Measurements from ENCODE around the gene AP1AR. TPM values are rescaled to one million over a fixed set of nuclear protein-coding genes. Genes with fewer than 3 reads are reported as not detected.
A peak's percentile ranks its signal among the peaks of the same experiment; 100 is the strongest.

Gene AP1AR
- 1 to 10 TPM; 7.5 to 9.4 (median 7.5) TPM for total RNA-seq
- 23.1 TPM for total RNA-seq (2013)

GRCh38 chr4:112231779-112232713 is at the start of gene AP1AR:
AP1AR (plus strand) TSS chr4:112231787; CDS start chr4:112232092, 305 bp downstream.
- under 1% methylated on average over 70 of the region's 70 CpGs for WGBS (ENCODE audit: insufficient coverage)
- Histone ChIP-seq H3K36me3 (ENCODE audit: control insufficient read depth, insufficient read depth, low read length) (no peaks in the 10 kb centered on the region), H3K27me3 (ENCODE audit: control insufficient read depth, insufficient read depth, low read length) (no peaks in the 10 kb centered on the region), H3K9me3 (ENCODE audit: control insufficient read depth, insufficient read depth, low read length) (no peaks in the 10 kb centered on the region), H3K27ac (ENCODE audit: low read length) (peak within 1 kb of the TSS; percentile 95), H3K4me1 (ENCODE audit: control insufficient read depth, insufficient read depth, low read length) (peaks cover 8% of the 10 kb centered on the region), H3K4me3 (ENCODE audit: low read length) (peak within 1 kb of the TSS; percentile 96)
- Mint-ChIP-seq H3K4me3 (peak within 1 kb of the TSS; percentile 96), H3K9me3 (no peaks in the 10 kb centered on the region), H3K4me1 (peaks cover 12 to 15% of the 10 kb centered on the region in 2 donors), H3K36me3 (no peaks in the 10 kb centered on the region), H3K27ac (peak within 1 kb of the TSS; percentile 97 to 98), H3K27me3 (ENCODE audit: low read depth in 2 of 2) (peaks cover under 1 to 2% of the 10 kb centered on the region in 2 donors)
- ATAC-seq, result peak; percentile 73 to 85 (median 77)
- peak; percentile 87 to 88 for DNase-seq
- intact Hi-C loops (cut with micrococcal nuclease), result loop anchor here (1.0 to 10.0 kb wide), 4 partner anchors 53 to 405 kb away; partner anchors contain the start of genes FAM241A, LARP7 and TIFA
- TF ChIP-seq, protein P1, sequence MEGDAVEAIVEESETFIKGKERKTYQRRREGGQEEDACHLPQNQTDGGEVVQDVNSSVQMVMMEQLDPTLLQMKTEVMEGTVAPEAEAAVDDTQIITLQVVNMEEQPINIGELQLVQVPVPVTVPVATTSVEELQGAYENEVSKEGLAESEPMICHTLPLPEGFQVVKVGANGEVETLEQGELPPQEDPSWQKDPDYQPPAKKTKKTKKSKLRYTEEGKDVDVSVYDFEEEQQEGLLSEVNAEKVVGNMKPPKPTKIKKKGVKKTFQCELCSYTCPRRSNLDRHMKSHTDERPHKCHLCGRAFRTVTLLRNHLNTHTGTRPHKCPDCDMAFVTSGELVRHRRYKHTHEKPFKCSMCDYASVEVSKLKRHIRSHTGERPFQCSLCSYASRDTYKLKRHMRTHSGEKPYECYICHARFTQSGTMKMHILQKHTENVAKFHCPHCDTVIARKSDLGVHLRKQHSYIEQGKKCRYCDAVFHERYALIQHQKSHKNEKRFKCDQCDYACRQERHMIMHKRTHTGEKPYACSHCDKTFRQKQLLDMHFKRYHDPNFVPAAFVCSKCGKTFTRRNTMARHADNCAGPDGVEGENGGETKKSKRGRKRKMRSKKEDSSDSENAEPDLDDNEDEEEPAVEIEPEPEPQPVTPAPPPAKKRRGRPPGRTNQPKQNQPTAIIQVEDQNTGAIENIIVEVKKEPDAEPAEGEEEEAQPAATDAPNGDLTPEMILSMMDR (IDR thresholded peaks at IDR 0.05), result no peak

DNA sequence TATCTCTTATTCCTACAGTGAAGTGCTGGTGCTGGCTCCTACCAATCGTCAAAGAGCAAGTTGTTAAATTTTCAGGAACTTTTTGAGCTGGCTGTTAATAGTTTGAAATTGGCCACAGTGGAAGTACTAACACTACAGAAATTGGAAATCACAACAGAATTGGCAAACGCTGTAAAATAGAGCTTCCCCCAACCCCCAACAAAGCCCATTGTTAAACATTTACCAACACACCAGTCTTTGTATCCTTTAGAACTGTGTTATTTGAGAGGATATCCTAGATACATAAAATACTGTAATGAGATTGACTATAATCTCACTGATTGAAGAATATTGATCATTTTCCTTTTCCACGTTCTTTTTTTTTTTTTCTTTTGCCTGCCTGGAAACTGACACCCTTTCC is 49.0 kb upstream of the AP1AR start:
- Histone ChIP-seq H3K9me3 (ENCODE audit: control insufficient read depth, insufficient read depth, low read length) (no peaks in the 10 kb centered on the region), H3K36me3 (ENCODE audit: control insufficient read depth, insufficient read depth, low read length) (no peaks in the 10 kb centered on the region), H3K4me3 (ENCODE audit: low read length) (no peak overlapping the region), H3K27ac (ENCODE audit: low read length) (no peak overlapping the region), H3K27me3 (ENCODE audit: control insufficient read depth, insufficient read depth, low read length) (no peaks in the 10 kb centered on the region), H3K4me1 (ENCODE audit: control insufficient read depth, insufficient read depth, low read length) (no peaks in the 10 kb centered on the region)
- Mint-ChIP-seq H3K36me3 (no peaks in the 10 kb centered on the region), H3K4me1 (peaks cover 0 to 5% of the 10 kb centered on the region in 2 donors), H3K27me3 (ENCODE audit: low read depth in 2 of 2) (no peaks in the 10 kb centered on the region), H3K4me3 (no peak overlapping the region), H3K27ac (no peak overlapping the region), H3K9me3 (no peaks in the 10 kb centered on the region)
- 80% methylated on average over 1 of the region's 3 CpGs for WGBS (ENCODE audit: insufficient coverage)
- intact Hi-C loops (cut with micrococcal nuclease), result no loop called here
- DNase-seq (no peak), ATAC-seq (no peak)
- TF ChIP-seq, protein P1 (IDR thresholded peaks at IDR 0.05), result no peak

DNA sequence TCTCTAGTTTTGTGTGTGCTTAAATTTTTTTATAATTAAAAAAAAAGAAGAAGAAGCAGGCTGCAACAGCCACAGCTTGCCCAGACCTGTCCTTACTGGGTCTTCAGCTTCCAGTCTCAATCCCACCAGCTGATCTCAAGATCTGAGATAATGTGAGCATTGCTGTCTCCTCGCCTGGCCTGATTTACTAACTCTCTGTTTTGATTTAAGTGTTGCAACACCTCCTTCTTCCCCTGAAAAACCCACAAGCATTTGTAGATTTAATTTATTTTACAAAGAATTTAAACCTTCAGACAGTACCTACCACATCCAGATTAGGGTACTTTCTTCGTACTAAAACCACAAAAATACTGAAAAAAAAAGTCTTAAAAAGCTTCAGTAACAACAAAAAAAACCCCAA is 48.3 kb upstream of the AP1AR start:
- WGBS (ENCODE audit: insufficient coverage), result 33% methylated on average over 1 of the region's 2 CpGs
- no peak overlapping the region for H3K27ac ChIP-seq (ENCODE audit: low read length)
- Mint-ChIP-seq H3K36me3 (no peaks in the 10 kb centered on the region), H3K4me1 (peaks cover 0 to 5% of the 10 kb centered on the region in 2 donors), H3K27ac (no peak overlapping the region), H3K9me3 (no peaks in the 10 kb centered on the region), H3K4me3 (no peak overlapping the region), H3K27me3 (ENCODE audit: low read depth in 2 of 2) (no peaks in the 10 kb centered on the region)
- H3K4me3 ChIP-seq (ENCODE audit: low read length), result no peak overlapping the region
- H3K36me3 ChIP-seq (ENCODE audit: control insufficient read depth, insufficient read depth, low read length), result no peaks in the 10 kb centered on the region
- intact Hi-C loops (cut with micrococcal nuclease), result no loop called here
- TF ChIP-seq, protein P1 (IDR thresholded peaks at IDR 0.05), result no peak
- no peaks in the 10 kb centered on the region for H3K9me3 ChIP-seq (ENCODE audit: control insufficient read depth, insufficient read depth, low read length)
- ATAC-seq, result no peak
- H3K27me3 ChIP-seq (ENCODE audit: control insufficient read depth, insufficient read depth, low read length), result no peaks in the 10 kb centered on the region
- H3K4me1 ChIP-seq (ENCODE audit: control insufficient read depth, insufficient read depth, low read length), result no peaks in the 10 kb centered on the region
- peak in 1 of 2 donors; percentile 51 for DNase-seq

Measured in natural killer cell (primary cell).